HG03139 (cell line): ENCODE results near the gene RNGTT.
"Not testable (repeated sequence)": the region's sequence is repeated elsewhere in the genome, so short reads cannot be mapped to it uniquely, and the experiment has no call there.

Experiments
- ATAC-seq: cut with Tn5 transposase; IDR thresholded peaks from one replicate; pipeline ENCODE4 v1.9.1; 2021; ENCODE audit not compliant: unreplicated experiment

RNGTT gene

DNA sequence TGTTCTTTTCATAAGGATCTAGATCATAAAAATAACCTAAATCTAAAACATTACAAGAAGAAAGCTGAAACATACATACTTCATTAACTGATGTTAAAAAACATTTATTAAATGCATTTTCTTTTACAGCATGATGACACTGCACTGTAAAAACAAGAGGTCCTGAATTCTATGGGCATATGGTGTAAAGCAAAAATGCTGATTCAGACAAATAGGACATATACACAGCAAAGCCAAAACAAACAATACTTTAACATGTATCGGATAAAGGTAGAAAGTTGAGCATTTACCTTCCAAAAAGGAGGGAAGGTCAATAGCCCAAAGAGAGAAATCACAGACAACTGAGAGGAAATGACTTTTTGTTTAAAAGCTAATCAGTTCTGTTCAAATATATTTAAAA, 221.5 kb downstream of the RNGTT start:
- ATAC-seq = no peak

DNA sequence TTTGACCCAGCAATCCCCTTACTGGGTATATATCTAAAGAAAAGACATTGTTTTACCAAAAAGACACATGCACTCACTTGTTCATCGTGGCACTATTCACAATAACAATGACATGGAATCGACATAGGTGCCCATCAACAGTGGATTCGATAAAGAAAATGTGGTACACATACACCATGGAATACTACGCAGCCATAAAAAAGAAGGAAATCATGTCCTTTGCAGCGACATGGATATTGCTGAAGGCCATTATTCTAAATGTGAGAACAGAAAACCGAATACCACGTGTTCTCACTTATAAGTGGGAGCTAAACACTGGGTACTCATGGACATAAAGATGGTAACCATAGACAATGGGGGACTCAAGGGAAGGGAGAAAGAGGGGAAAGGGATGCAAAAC, 222.3 kb downstream of the RNGTT start:
- no peak for ATAC-seq

- no peak for ATAC-seq
Observed at GRCh38 chr6:88734544-88734943, 228.9 kb downstream of the RNGTT start.

- no peak for ATAC-seq
Observed at GRCh38 chr6:88730611-88731011, 232.8 kb downstream of the RNGTT start.

GRCh38 chr6:88728756-88729155, 234.7 kb downstream of the RNGTT start:
- ATAC-seq = no peak

GRCh38 chr6:88726409-88726808, 237.0 kb downstream of the RNGTT start:
- ATAC-seq = not testable (repeated sequence)

GRCh38 chr6:88725111-88725975, 238.1 kb downstream of the RNGTT start:
- ATAC-seq = no peak

DNA sequence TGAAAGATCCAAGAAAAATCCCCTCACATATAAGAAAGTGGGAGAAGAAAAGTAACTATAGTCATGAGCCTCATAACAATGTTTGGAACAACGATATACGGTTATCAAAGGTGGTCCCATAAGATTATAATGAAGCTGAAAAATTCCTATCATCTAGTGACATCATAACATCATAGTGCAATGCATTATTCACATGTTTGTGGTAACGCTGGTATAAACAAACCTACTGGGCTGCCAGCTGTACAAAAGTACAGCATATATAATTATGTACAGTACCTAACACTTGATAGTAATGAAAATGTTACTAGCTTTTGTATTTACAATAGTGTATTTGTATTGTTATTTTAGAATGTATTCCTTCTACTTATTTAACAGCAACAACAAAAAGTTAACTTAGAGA, 240.7 kb downstream of the RNGTT start:
- no peak for ATAC-seq

DNA sequence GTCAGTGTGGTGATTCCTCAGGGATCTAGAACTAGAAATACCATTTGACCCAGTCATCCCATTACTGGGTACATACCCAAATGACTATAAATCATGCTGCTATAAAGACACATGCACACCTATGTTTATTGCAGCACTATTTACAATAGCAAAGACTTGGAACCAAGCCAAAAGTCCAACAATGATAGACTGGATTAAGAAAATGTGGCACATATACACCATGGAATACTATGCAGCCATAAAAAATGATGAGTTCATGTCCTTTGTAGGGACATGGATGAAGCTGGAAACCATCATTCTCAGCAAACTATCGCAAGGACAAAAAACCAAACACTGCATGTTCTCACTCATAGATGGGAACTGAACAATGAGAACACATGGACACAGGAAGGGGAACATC, 247.0 kb downstream of the RNGTT start:
- not testable (repeated sequence) for ATAC-seq

DNA sequence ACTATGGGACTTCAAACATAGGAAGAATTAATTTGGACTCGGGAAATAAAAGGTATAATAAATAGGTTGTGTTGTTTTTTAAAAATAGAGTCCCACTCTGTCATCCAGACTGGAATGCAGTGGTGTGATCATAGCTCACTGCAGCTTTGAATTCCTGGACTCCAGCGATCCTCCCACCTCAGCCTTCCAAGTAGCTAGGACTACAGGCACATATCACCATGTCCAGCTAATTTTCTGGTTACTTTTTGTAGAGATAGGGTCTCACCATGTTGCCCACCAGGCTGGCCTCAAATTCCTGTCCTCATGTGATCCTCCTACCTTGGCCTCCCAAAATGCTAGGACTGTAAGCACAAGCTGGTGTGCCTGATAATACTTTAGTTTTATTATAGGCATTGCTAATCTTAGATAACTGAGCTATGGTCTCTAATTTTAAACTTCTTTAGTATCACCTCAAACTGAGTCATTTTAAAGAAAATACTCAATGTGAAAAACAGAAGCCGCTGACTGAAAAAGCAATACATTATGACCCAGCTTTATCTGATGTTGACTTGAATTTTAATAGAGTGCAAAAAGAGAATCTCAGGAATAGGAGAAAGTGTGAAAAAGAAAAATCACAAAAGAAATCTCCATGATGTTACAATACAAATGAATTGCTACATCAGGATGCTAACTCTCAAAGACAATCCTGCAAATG, 251.0 kb downstream of the RNGTT start:
- no peak for ATAC-seq

DNA sequence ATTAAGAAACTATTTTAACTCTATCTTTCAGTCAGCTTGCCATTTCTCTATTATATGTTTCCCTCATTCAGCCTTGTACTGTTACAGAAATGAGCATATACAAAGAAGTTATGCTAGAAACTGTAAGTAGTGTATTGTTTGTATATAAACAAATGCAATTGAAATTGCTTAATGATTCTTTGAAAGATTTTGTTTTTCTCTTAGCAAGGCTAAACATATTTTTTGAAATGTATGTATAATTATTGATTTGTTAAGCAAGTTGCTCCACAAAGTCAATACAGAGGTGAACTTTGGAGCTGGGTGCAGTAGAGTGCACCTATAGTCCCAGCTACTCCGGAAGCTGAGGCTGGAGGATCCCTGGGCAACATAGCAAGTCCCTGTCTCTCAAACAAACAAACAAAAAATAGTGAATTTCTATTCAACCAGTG, 253.6 kb downstream of the RNGTT start:
- no peak for ATAC-seq

- no peak for ATAC-seq
Observed at GRCh38 chr6:88708197-88708744, 255.1 kb downstream of the RNGTT start.

- peak; percentile 77 for ATAC-seq
Observed at GRCh38 chr6:88705601-88706000, 257.8 kb downstream of the RNGTT start.

- ATAC-seq = no peak
Observed at GRCh38 chr6:88704980-88705379, 258.4 kb downstream of the RNGTT start.

DNA sequence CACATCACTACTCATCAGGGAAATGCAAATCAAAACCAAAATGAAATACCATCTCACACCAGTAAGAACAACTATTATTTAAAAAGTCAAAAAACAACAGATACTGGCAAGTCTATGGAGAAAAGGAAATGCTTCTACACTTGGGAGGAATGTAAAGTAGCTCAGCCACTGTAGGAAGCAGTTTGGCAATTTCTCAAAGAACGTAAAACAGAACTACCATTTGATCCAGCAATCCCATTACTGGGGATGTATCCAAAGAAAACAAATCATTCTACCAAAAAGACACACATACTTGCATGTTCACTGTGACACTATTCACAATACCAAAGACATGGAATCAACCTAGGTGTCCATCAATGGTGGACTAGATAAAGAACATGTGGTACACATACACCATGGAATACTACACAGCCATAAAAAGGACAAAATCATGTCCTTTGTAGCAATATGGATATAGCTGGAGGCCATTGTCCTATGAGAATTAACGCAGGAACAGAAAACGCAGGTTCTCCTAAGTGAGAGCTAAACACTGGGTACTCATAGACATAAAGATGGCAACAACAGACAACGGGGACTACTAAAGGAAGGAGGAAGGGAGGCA, 260.4 kb downstream of the RNGTT start:
- no peak for ATAC-seq

- ATAC-seq = no peak
Observed at GRCh38 chr6:88698661-88699060, 264.8 kb downstream of the RNGTT start.

GRCh38 chr6:88695937-88696336, 267.5 kb downstream of the RNGTT start:
- no peak for ATAC-seq

DNA sequence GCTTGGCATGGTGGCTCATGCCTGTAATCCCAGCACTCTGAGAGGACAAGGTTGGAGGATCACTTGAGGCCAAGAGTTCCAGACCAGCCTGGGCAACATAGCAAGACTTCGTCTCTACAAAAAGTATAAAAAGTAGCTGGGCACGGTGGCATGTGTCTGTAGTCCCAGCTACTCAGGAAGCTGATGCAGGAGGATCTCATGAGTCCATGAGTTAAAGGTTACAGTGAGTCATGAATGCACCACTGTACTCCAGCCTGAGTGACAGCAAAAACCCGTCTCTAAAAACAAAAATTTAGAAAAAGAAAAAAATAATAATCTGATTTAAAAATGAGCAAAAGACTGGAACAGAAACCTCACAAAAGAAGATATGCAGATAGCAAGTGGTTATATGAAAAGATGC, 279.7 kb downstream of the RNGTT start:
- no peak for ATAC-seq

DNA sequence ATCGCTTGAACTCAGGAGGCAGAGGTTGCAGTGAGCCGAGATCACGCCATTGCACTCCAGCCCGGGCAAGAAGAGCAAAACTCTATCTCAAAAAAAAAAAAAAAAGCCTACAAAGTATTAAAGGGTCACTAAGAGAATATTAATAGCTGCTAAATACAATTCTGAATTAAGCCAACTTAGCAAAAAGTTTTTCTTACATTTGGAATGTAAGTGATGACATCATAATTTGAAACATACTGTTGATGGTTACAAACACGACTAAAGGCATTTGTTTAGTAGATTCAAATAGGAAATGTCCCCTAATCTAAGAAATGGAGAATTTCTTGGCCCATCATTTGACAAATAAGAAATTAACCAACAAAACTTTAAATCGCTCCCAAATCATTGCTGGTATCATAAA, 282.8 kb downstream of the RNGTT start:
- ATAC-seq = no peak

DNA sequence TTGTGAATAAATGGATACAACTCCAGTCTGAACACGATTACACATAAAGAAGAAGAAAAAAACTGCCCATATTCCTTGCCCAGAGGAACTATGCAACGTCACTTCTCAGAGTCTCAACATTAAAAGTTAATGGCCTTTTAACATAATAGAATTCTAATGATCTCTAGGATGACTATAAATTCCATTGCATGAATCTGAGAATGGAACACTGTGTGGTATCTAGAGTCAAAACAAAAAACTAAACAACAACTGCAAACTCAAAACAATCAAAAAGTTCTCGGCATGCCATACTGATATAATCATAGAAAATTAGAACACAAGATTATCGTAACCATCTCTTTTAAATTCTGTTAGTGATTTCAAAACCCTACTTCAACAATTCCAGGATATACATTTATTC, 283.6 kb downstream of the RNGTT start:
- no peak for ATAC-seq

- ATAC-seq = no peak
Observed at GRCh38 chr6:88677356-88677755, 286.1 kb downstream of the RNGTT start.

DNA sequence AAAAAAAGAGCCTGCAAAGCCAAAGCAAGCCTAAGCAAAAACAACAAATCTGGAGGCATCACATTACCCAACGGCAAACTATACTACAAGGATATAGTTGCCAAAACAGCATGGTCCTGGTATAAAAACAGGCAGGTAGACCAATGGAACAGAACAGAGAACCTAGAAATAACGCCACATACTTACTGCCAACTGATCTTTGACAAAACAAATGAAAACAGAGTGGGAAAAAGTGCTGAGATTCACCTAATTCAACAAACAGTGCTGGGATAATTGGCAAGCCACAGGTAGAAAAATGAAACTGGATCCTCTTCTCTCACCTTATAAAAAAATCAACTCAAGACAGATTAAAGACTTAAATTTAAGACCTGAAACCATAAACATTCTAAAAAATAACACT, 291.8 kb downstream of the RNGTT start:
- ATAC-seq = no peak
